ENCODE results near the gene BICC1. TPM values are rescaled to one million over a fixed set of nuclear protein-coding genes. Genes with fewer than 3 reads are reported as not detected.

BICC1 gene, protein sequence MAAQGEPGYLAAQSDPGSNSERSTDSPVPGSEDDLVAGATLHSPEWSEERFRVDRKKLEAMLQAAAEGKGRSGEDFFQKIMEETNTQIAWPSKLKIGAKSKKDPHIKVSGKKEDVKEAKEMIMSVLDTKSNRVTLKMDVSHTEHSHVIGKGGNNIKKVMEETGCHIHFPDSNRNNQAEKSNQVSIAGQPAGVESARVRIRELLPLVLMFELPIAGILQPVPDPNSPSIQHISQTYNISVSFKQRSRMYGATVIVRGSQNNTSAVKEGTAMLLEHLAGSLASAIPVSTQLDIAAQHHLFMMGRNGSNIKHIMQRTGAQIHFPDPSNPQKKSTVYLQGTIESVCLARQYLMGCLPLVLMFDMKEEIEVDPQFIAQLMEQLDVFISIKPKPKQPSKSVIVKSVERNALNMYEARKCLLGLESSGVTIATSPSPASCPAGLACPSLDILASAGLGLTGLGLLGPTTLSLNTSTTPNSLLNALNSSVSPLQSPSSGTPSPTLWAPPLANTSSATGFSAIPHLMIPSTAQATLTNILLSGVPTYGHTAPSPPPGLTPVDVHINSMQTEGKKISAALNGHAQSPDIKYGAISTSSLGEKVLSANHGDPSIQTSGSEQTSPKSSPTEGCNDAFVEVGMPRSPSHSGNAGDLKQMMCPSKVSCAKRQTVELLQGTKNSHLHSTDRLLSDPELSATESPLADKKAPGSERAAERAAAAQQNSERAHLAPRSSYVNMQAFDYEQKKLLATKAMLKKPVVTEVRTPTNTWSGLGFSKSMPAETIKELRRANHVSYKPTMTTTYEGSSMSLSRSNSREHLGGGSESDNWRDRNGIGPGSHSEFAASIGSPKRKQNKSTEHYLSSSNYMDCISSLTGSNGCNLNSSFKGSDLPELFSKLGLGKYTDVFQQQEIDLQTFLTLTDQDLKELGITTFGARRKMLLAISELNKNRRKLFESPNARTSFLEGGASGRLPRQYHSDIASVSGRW
- 7.6 TPM for total RNA-seq

DNA sequence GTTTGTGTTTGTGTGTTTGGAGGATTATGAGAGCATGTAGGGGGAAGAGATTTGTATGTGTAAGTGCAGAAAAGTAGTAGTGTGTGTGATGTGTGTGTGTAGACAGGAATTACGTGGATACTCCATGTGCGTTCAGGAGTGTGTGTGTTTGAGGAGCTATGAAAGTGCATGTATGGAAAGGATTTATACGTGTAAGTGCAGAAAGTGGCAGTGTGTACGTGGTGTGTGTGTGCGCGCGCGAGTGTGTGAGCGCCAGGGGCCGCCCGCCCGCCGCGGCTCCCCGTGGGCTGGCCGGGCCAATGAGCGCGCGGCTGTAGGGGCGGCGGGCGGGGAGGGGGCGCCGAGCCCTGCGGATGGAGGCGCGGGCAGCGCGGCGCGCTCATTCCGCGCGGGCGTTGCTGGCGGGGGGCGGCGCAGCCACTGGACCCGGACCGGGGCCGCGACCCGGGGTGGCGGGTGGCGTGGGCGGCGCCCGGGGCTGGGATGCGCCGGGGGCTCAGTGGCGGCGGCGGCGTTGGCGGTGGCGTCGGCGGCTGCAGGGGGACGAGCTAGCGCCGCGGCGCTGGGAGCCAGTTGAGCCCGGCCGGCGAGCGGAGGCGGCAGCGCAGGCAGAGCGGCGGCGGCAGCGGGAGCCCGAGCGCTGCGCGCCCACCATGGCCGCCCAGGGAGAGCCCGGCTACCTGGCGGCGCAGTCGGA lies at the start of gene BICC1:
Gene BICC1, plus strand, starts transcription at position 382 of the 697 bp plus-strand sequence. Its CDS starts 272 bp downstream, at position 654.
- peak; percentile 45 for DNase-seq

DNA sequence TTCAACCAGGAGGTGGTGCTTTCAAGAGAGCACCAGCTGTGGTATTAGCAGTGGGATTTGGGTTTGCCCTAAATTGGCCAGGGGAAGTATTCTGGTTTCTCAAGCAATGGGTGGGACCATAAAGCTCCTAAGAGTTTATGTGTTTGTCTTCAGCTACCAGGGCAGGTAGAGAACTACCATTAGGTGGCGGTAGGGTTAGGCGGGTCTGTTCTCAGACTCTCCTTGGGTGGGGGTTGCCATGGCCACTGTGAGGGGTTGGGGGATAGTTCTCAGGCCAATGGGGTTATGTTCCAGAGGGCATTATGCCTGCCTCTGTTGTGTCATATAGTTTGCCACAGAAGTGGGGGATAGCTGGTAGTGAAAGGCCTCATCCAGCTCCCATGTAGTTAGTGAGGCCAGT lies 47.7 kb upstream of the BICC1 start:
- DNase-seq, result no peak

DNA sequence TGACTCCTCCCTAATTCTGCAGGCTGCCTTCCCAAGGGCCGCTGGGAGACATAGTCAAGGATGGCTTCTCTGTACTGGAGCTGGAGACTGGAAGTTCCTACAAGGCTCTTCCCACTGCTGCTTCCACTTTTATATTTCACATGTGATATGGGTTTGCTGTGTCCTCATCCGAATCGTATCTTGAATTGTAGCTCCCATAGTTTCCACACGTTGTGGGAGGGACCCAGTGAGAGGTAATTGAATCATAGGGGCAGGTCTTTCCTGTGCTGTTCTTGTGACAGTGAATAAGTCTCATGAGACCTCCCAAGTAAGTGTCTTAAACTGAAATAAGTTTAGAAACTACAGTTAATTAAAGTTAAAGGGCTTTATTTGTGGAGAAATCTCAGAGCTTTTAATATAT lies 47.0 kb upstream of the BICC1 start:
- no peak for DNase-seq

DNA sequence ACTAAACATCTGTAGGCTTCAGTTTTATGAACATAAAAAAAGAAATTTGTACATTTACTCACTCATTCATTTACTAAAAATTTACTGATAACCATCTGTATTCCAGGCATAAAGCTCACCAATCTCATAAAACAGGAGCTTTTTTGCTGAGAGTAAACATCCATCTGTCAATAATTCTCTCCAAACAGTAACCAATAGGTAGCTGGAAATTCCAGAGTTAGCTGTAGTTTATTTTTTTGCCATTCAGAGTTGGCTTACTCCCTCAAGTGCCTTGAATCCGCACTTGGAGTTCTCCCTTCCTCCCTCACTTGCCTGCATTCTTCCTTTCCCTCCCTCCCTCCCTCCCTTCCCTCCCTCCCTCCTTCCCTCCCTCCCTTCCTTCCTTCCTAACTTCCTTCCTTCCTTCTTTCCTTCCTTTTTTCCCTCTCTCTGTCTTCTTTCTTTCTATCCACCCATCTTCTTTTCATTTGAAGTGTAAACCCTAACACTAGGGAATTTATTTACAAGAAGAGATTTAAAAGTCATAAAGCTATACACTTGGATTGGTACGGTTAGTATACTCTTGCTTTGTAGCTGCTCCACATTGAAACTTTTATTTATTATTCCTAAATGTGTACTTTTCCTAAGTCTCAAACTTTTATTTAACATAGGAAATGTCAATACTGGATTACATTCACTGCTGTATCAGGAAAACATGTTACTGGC lies 44.6 kb upstream of the BICC1 start:
- no peak for DNase-seq

DNA sequence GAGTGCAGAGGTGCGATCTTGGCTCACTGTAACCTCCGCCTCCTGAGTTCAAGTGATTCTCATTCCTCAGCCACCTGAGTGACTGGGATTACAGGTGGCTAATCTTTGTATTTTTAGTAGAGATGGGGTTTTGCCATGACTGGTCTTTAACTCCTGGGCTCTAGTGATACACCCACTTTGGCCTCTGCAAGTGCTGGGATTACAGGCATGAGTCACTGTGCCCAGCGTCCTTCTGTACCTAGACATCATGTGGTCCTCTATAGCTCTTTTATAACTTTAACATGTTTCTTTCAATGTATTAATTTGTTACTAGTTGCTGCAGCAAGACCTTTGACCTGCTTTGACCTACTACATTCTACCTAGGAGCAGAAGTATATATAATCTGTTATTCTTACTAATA lies 38.7 kb upstream of the BICC1 start:
- DNase-seq, result no peak

DNA sequence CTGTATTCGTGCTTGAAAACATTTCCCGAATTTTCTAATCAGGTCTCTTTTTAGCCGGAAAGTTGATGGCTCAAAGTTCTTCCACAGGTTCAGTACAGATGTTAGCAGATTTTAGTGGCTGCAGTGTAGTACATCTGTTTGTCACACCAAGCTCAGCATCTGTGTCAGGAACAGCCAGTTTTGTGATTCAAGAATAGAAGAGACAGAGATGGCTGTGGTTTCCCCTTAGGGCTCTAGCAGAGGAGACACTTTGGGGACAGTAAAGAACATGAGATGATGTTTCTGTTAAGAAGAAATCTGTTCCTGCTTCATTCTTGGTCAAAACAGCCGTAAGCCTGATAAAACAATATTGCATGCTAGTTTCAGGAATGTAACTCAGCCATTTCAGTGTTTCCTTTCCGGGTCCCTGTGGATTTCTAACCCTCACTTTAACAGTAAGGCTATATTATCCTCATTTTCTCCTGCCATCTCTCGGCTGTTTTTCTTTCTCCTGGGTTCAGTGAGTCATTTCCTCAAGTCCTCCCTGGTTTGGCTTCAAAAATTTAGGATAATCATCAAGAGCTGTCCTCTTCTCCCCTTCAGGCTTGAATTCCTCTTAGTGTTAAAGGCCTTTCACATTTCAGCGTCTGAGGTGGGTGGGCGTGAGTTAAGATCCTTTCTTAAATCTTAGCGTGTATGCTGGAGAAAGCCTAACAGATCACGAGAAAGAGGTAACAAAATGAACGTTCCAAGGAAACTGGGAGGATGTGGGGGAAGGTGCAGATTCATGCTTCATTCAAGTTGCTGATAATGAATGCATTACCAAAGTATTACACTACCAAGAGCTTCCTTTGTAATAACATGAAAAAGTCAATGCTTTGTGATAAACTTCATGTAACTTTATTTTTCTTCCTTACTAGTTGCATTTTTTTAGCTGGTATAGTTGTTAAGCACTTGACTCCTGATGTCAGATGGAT lies 37.1 kb upstream of the BICC1 start:
- DNase-seq, result no peak

DNA sequence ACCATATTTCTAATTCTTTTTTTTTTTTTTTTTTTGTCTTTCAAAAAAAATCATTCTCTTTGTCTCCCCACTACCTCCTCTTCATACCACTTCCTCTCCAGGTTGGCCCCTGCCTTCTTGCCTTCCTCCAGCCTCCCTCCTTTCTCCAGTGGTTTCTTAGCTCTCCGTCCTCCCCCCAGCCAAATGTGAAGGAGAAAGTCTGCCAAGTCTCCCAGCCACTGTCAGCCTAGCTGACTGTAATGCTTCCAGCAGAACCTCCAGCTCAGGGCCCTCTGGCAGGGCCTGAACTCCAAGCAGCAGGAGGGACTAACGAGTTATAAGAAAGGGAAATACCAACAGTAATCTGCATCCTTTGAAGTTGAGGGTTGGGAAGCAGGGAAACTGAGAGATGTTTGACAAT lies 35.5 kb upstream of the BICC1 start:
- DNase-seq, result no peak

DNA sequence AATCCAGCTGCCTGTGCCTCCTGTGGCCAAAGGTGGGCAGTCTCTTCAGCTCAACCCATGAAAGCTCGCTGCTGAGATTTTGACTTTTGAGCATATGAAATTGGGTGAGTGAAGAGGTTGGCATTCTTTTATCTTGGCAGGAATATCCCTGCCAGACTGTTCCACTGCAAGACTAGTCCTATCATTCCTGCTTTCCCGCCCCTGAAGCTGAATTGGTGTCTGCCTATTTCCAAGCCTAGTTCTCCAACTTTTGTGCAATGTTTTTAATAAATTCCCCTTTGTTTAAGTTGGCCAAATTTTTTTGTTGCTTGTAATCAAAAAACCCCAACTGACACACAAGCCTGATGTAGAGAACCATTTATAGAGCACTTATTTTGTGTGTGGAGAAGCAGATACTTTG lies 34.8 kb upstream of the BICC1 start:
- DNase-seq, result no peak

DNA sequence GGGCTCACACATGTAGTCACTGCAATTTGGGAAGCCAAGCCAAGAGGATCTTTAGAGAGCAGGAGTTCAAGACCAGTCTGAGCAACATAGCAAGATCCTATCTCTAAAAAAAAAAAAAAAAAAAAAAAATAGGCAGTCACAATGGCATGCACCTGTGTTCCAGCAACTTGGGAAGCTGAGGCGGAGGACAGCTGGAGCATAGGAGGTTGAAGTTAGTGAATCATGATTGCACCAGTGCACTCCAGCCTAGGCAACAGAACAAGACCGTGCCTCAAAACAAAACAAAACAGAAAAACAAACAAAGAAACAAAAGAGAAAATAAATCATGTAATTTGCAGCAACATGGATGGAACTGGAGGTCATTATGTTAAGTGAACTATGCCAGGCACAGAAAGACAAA lies 33.6 kb upstream of the BICC1 start:
- DNase-seq, result no peak

DNA sequence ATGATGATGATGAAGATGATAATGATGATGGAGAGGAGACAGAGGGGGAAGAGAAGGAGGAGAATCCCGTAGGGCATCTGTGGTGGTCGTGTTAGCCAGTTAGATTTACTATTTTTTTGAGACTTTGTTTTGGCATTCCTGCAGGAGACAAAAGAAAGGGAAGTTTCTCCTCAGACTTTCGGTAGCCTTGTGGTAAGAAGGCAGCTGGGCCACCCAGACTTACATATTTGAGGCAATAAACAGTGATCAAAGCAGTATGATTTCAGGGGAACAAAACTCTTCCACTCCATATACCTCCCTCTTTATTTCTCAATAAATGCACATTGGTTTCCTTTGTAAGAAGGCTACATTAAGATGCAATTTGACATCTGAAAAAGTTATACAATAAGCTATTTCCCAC lies 32.4 kb upstream of the BICC1 start:
- DNase-seq, result no peak

DNA sequence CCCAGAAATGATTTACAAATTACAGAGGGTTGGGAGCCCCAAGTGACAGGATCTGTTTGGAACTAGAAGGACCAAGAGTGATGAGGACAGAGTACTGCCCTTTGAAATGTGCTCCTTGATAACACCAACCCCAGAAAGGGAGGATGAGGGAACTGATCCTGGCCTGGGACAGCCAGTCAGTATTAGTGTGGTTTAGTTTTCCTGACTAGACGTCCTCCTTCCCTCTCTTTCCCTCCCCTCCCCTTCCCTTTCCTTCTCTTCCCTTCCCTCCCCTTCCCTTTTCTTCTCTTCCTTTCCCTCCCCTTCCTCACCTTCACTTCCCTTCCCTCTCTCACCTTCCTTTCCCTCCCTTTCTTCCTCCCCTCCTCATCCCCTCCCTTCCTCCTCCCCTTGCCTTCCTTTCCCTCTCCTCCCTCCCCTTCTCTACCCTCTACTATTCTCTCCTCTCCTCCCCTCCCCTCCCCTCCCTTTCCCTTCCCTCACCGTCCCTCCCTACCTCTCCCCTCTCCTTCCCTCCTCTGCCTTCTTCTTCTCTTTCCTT lies 31.0 kb upstream of the BICC1 start:
- no peak for DNase-seq

DNA sequence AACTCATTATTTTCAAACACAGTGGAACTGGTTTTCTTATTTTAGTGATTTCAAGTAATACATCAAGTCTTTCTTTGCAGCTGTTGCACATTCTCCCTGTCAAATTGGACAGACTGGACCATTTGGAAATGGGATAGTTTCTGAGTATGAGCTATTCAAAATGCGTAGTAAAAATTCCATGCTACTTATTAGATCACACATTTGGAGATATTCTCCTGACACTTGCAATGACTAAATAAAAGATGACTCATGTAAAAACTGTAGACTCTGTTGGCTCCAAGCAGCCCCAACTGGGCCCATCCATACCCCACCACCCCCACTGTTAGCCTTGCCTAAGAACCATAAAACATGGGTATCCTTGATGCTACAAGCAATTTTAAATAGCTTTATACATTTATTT lies 25.9 kb upstream of the BICC1 start:
- no peak for DNase-seq

DNA sequence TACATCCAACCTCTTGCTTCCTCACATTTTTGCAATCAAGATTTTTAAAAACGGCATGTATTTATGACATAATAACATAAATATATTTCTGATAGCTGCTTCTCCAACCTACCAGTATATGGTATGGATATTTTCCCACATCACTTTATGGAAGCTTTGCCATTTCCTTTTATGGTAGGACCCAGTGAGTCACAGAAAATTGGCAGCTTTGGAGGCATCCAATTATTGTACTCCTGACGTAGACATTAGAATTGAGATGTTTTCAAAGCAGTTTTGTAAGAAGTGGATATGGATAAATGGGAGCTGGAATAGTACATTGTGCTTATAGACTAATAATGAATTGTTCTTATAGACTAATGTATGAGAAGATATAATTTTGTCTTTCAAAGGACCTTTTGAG lies 23.8 kb upstream of the BICC1 start:
- no peak for DNase-seq

DNA sequence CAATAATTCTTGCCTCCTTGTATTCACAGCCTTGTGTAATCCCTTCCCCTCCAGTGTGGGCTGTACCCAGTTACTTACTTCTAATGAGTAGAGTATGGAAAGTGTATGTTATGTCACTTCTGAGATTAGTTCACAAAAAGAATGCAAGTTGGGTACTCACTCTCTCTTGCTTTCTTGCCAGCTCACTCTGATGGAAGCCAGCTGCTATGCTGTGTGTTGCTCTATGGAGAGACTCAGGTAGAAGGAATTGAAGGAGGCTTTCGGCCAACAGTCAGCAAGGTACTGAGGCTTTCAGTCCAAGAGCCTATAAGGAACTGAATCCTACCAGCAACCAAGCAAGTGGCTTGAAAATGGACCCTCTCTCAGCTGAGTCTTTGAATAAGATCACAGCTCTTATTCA lies 9.7 kb upstream of the BICC1 start:
- DNase-seq, result no peak

DNA sequence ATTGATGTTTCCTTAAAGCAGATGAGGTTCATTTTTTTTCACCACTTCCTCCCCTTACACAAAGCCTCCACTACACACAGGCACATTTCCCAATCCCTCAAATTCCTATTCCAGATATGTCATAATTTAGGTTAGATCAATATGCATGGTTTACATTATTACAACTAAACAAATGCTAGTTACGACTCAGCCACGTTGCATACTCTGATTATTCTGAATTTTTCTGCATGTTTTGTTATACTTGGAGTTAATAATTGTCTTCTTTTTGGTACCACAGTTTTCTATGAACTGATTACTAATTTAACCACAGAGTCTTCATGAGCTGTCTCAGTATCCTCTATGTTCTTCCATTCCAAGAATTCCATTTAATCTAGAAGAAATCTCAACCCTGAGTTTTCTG lies 4.4 kb upstream of the BICC1 start:
- DNase-seq, result no peak

DNA sequence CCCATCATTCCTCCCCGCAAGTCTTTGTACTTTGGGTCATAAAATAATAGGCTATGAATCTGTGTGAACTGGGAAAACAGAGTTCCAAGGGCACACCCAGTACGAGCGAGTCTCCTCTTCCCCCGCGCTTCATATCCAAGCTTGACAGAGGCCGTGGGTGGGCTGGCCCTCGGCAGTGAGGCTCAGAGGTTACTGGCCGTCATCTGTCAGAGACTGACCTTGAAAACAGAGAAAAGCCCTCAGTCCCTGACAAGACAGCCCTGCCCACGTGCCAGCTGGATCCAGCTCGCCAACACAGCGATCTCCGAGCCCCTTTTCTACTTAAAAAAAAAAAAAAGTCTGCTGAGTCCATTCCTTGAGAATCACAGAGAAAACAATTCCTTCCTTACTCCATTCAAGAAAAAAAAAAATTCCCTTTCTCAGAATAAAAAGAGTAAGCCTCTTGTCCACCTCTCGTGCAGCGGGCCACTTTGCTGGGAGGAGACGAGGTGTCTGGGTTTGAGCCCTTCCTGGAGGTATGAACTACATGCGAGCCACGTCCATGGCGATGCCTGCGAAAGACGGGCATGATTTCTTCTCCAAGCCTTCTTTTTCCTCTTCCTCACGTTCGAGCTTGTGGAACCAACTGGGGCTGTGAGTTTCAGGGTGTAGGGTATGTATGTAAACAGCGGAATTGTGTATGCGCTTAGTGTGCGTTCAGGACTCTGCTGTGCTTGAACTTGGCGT lies 744 bp upstream of the BICC1 start:
- DNase-seq, result no peak

DNA sequence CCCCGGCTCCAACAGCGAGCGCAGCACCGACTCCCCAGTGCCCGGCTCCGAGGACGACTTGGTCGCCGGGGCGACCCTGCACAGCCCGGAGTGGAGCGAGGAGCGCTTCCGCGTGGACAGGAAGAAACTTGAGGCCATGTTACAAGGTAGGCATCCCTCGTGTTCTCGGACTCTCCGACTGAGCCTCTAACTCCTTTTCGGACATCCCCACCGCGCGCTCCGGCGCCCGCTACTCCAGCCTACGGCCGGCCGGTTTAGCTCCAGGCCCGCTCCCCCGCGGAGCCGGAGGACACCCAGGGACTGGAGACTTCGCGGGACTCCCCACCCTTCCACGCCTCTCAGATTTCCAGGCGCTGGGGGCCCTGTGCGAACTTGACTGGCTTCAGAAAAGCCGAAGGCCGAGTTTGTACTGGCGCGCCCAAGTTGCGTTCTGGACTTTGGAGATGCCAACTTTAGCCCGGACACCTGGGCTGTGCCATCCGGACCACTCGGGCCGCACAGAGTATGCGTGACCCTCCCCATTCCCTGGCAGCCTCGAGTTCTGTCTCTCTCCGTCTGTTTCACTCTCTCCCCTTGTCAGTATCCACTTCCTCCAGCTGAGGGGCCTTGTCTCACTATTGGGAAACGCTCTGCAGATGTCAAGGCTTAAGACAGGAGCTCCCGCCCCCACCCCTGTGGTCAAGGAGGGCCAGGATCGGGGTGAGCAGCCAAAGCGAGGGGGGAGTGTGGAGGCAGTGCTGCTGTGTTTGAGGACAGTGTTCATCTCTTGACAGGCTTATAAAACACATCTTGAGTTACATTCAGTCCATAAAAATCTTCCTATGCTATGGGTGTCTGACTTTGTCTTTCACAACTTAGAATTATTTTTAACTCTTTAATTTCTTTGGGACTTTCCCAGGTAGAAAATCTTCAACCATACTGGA lies 777 bp downstream of the BICC1 start:
- no peak for DNase-seq

DNA sequence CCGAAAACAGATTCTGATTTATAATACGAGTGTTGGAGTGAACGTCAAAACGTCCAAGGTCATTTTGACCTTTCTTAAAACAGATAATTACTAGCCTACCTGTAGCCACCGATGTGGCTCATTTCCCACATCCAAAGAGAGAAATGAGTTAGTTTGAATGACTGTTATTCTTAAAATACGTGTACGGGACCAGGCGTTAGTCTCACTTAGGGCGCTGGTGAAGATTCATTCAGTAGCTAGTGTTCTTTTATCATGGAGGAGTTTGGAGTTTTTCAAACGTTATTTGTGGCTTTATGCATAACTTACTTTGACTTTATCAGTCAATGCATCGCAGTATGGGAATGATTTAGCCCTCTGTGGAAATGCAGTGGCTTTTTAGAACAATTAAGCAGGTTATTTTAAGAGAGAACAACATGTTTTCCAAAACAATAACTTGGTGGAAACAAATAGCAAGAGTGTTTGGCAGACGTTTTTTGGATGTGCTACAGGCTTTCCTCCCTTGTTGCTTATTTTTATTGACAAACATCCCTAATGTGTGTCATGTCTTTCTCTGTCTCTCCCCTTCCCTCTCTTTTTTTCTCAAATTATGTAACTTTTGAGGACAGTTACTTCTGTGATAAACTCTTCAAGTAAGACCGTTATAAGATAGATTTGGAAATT lies 1.6 kb downstream of the BICC1 start:
- no peak for DNase-seq
